Stimulated activated CD4-positive, alpha-beta T cell treated with anti-CD3 and anti-CD28 coated beads, TNF-alpha, amount 100 ng/mL, for 48 hours (primary cell): ENCODE results near the gene PKD1L1.
"Not testable (repeated sequence)": the region's sequence is repeated elsewhere in the genome, so short reads cannot be mapped to it uniquely, and the experiment has no call there.

Experiments
- DNase-seq, 3 donors: peaks; one replicate each; pipeline ENCODE4 v3.0.0-alpha.2; 2020; ENCODE audit warnings: low read depth in 3 of 3

PKD1L1 gene

DNA sequence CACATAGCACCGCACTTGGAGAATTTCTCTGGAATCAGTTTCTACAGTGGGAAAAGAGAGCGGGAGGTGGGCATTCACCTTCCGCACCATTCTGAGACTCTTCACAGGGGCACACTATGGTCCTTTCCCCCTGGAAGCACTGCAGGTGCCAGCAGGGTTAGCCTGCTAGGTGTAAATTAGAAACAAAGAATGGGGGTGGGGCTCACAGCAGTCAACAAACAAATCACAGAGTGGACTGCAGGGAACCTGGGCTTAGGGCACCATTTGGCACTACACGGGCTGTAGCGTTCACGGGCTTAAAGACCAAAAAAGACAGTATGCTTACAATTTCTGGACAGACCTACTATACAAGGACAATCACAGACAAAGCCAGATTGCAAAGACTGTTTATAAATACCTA, 8.0 kb upstream of the PKD1L1 start:
- DNase-seq: no peak

DNA sequence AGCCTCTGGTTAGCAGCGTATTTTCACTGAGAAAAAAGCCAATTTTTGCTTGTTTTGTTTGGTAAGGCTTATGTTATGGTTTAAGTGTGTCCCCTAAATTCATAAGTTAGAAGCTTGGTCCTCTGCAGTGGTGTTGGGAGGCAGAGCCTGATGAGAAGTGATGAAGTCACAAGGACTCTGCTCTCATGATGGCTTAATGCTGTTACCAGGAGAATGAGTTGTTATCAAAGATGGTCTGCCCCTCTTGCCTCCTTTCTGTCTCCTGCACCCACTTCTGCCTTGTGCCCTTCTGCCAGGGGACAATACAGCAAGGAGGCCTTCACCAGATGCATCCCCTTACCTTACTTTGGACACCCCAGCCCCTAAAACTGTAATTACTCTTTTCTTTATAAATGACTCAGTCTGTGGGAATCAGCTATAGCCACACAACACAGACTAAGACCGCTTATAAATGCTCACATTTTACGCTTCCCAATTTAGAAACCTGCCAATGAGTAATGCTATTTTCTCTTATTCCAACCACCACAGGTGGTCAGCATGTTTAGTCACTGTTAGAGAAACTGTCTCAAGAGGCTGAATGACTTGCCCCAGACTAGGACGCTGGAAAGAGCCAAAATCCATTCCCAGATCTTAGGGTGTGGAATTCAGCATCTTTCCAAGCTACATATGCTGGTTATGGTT, 6.1 kb upstream of the PKD1L1 start:
- DNase-seq: no peak

DNA sequence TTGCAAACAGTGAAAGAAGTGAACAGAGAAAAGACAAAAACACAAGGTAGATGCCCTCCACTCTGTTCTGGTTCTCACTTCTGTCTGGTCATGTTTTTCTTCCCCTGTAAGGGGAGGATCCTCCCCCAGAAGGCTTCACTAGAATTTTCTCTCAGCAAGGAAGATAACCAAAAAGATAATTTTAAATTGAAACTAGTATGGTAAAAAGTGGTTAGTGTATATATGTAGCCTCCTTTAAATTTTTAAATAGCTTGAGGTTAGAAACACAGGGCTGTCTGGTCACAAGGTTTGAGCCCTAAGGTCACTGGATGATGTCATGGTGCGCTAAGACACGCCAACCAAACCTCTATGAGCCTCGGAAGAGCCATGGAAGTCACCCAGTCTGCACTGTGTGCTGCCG, 5.6 kb upstream of the PKD1L1 start:
- DNase-seq: no peak

DNA sequence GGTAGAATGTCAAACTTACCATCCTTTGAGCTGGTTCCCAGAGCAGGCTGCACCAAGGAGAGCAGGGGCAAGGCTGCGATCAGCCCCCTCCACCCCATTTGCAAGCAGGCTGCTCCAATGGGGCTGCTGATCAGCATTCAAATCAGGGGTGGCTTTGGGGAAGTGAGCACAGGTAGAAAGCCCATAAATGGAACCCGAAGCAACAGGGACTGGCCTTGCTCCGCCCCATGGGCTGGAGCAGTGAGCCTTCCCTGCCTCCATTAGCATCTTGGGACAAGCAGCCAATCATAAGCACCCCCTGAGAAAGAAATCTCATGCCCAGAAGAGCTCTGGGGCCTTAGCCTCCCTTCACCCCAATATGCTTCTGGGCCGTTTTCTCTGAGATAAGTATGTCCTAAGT, 4.0 kb upstream of the PKD1L1 start:
- DNase-seq: no peak

DNA sequence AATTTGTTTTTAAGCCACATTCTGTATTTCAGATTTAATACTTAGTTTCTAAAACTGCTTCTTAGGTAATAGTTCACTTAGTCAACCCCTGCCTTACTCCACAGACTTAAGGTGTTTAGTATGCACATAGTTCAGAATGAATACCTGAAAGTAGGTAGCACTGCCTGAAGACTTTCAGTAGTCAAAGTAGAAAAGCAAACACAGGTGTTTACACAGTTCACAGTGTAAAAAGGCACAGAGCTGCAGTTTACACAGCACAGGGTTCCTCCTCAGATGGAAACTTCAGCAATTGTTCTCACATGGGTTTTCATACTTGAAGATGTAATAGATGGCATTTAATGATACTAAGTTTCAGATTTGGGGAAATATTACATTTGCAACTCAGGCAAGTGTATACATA, 3.1 kb upstream of the PKD1L1 start:
- DNase-seq: no peak

DNA sequence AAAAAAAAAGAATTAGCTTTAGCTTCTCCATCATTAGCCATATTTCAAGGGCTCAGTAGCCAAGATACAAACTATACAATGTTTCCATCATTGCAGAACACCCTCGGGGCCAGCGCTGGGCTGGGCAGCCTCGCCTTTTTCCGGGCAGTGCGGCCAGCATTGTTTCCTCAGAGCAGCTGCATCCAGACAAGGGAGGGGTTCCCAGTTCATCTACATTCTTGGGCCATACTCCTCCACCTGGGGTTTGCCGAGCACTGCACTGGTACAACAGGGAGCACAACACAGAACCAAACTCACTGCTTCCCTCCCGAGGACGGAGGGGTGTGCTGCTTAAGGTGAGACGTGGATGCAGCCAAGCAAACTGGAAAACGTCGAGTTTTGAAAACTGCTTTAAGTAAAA, 2.4 kb upstream of the PKD1L1 start:
- DNase-seq: no peak

DNA sequence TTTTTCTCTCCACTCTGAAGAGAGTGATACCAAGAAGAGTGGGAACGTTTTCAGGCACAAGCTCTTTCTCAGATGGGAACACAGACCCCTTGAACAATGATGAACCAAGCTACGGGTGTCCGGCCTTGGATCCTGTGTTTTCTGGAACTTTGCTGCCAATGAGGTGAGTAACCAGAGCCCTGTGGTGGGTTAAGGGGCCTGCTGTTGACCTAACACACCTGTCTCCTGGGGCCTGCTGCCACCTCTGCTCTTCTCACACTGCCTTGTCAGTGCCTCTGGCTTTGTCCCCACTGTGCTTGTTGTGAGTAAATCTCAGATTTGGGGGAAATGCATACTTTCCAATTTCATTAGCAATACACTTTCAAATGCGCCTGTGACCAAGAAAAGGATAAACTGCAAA, 1.4 kb upstream of the PKD1L1 start:
- no peak for DNase-seq

DNA sequence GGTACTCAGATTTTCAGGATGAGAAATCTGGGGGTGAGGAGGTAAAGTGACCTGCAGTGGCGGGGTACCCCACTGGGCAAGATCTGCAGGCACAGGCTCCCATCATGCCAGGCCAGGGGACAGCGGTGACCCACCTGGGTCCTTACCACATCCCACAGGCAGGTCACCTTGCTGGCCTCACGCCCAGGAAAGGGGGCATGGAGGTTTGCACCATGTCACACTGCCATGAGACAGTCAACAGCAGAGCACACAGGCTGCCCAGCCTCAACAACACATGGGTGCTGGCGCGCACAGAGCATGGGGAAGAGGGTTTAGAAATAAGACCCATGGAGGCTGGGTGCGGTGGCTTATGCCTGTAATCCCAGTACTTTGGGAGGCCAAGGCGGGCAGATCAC, 914 bp downstream of the PKD1L1 start:
- DNase-seq: no peak

DNA sequence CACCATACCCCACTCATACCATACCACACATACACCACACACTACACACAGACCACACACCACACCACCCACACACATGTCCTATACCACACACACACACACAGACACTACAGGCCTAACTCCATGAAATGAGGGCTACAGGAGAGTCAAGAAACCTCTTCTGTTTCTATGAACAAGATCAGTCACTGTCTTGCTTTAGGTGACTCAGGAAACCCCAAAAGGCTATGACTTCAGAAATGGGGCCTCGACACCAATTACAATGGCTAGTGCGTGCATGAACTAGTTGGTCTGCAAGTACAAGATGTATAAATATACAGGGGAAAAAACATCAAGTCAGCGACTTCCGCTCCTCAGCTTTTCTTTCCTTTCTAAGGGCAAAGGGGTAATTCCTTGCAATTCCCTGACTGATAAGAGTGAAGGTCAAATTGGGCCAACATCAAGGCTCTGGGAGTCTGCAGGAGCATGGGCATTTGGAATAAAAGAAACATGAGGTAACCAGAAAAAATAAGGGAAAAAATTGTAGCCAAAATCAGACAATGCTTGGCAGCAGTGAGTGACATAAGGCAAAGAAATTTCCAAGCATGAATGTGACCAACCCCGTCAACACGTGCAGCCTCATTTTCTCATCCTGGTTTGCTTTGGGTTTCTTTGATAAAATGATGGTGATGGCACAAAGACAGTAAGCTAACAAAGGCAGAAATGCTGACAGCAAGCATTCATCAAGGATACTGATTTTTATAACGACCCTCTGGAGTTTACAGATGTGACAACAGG, 1.5 kb downstream of the PKD1L1 start:
- no peak for DNase-seq

DNA sequence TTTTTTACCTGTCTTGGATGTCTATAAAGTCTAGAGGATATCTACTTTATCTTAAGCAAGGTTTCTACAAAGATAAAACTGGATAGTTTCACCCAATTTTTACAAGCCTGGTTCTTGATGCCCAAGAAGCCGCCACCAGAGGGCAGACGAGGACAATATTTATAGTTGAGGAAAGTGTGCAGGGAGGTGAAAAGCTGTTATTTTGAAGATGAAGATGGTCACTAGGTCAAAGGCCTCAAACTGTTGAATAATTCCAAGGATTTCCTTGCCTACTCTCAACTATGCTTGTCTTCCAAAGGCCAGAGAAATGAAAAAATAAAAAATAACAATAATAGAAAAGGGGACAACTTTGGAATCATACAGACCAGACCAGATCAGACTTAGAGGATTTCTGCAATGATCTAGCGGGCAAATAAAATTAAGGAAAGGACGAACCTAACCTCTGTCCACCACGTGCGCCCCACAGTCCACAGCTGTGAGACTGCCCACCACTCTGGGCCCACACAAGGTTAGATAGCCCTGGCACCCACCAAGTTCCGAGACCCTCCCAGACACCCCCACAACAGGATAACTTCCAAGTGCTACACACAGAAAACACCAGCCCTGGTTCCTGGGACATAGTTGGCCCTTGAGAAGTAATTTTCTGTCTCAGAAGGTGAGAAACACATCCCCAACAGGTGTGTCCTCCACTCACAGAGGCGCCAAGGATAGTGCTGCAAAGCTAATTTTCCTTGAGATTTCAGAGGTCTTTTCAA, 2.8 kb downstream of the PKD1L1 start:
- DNase-seq: peak; percentile 46 to 64 (median 61)

DNA sequence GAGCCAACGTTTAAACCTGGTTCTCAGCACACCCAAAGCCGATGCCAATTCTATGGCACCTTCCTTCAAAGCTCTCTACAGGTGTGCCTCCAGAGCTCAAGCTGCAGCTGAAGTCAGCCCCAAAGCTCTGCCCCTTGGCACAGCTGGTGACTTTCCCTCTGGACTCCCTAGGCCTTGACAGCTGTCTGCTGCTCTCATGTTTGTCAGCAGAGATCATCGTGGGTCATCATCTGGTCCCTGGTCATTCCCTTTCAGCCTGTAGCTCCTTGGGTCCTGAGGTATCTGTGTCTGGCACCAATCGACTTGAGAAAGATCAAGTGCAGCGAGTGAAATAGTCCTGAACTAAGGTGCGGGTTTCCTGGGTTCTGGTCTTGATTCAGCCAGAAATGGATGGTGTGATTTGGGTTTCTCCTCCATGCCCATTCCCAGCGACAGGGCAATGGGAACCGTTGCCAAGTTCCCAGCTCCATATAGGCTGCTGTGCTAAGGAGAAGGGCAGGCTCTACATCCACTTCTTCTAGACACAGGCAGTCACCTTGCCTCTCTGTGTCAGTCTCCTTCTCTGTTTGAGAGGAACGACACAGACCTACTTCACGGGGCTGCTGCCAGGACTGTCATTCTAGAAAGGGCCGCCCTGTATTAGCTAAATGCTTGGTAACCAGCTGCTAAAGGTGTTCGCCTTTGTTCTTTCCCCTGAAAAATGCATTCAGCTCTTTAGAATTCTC, 3.6 kb downstream of the PKD1L1 start:
- DNase-seq: no peak

DNA sequence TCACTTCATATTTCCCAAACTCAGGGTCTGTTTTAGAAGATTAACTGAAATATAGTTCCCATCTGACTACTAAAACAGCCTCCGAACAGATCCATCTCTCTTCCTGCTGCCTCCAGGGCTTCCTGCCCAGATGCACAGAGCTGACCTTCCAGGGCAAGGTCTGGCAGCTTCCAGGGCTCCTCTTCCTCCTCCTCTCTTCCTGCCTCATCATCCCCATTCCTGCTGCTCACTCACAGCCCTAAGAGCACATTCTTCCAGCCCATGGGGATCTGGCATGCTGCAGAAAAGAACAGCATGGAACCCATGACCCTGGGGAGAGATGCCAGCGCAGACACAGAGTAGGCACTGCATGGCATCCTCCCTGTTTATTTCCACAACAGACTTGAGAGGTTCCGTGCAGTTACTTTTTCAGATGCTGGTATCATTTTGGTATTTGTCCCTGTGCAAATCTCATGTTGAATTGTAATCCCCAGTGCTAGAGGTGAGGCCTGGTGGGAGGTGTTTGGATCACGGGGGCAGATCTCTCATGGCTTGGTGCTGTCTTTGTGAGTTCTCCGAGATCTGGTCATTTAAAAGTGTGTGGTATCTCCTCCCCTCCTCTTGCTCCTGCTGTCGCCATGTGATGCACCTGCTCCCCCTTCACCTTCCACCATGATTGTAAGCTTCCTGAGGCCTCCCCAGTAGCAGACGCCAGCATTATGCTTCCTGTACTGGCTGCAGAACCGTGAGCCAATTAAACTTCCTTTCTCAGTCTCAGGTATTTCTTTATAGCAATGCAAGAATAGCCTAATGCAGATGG, 4.4 kb downstream of the PKD1L1 start:
- no peak for DNase-seq

DNA sequence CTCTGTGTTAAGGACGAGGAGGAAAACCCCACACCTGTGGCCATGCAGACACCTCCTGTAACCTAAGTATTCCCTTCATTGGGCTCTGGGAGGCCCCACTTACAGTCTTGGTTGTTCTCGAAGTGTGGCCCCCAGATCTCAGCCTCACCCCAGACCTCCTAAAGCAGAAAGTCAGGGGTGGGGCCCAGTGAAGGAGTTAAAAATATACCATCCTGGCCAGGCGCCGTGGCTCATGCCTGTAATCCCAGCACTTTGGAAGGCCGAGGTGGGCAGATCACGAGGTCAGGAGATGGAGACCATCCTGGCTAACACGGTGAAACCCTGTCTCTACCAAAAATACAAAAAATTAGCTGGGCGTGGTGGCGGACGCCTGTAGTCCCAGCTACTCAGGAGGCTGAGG, 5.6 kb downstream of the PKD1L1 start:
- DNase-seq: not testable (repeated sequence)

DNA sequence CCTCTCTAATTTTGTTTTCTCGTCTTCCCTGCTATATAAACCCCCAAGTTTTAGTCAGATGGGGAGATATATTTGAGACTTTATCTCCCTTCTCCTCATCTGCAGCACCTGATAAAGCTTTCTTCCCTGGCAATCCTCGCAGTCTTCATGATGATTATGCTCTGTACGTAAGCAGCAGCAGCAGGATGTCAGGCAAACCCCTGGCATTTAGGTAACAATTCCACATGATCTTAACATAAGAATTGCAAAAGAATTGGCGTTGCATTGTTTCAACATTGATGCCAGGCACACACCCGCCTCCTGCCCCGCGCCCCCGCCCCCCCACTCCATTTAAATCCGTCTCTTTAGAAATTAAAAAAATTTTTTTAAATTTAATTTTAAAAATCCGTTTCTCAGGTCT, 6.1 kb downstream of the PKD1L1 start:
- no peak for DNase-seq

DNA sequence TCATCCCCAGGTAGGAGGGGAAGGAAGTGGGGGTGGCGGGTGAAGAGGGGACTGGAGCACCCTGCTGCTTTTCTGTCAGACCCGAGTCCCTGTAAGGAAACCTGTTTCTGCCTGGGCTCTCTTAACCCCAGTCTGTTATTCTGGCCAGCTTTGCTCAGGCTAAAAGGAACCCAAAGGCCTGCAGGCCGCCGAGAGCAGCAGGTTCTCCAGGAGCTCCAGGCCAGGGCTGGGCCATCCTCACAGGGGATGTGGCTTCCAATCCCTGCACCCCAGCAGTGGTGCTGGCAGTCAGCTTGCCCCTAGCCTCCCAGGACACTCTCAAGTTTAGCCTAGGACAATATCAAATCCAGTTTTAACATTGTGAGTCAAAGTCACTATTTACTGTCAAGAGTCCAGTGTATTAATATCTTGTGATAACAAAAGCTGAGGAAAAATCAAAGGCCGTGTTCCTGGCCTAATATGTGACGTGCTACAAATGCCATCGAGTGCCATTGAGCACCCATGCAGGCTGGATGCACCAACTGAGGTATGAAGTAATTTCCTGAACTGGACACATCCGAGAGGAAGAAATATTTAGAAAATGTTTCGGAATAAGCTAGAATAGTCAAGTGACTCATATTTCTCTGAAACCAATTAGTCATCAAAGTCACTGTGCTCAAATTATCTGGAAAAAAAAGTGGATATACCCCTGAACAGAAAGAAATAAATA, 7.0 kb downstream of the PKD1L1 start:
- DNase-seq: no peak

DNA sequence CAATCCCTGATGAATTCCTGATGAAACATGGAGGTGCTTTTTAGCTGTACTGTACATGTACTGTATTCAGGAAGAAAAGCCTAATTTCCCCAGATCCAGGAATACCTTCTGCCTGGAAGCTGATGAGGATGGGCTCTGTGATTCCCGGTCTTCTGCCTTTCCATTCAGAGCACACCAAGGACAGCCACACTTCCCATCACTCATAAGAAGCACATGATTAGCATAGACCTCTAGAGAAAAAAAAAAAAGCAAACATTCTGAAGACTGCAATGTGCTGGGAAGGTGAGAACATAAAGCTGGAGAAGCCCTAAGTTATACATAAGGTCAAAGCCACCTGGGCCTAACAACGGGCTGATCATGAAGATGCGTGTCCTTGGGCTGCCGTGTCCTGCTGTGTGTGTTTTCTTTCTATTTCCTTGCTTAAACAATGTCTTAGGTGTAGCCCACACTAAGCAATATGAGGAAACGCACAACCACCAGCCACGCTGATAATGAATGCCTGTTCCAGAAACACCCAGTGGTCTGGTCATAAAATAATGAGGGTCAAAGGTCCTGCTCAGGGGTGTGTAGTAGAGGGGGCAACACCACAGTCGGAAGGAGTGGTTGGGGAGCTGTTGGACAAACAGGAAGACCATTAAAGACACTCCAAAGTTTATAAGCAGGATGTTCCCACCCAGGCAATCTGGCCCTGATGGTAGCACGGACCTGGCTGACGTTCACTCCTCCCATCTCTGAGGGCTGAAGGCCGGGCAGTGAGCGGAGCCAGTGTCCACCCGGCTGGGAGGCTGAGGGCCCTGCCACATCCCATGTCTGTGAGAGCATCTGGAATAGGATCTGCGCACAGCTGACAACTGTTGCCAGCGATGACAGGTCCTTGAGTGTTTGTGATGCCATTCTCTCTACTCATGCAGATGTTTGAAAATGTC, 7.9 kb downstream of the PKD1L1 start:
- DNase-seq: no peak

DNA sequence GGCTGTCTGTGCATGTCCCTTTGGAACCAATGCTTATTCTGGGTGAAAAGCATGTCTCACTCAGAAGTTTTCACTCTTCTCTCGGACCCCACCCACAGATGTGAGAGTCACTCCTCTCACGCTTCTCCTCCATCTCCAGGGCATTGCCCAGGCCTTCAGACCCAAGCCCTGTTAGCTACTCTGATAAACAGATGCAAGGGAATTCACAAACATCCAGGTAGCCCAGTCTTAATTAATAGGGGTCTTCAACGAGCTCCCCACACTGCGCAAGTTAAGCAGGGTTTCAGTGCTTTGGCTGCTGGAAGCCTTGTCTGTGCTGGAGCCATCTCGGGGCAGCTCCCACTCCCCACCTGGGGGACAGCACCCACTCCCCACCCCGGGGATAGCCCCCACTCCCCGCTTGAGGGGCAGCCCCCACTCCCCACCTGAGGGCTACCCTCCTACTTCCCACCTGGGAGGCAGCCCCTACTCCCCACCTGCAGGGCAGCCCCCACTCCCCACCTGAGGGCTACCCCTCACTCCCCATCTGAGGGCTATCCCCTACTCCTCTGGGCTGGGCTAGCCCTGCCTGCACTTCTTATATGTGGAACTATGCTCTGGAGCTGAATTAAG, 8.7 kb downstream of the PKD1L1 start:
- no peak for DNase-seq

DNA sequence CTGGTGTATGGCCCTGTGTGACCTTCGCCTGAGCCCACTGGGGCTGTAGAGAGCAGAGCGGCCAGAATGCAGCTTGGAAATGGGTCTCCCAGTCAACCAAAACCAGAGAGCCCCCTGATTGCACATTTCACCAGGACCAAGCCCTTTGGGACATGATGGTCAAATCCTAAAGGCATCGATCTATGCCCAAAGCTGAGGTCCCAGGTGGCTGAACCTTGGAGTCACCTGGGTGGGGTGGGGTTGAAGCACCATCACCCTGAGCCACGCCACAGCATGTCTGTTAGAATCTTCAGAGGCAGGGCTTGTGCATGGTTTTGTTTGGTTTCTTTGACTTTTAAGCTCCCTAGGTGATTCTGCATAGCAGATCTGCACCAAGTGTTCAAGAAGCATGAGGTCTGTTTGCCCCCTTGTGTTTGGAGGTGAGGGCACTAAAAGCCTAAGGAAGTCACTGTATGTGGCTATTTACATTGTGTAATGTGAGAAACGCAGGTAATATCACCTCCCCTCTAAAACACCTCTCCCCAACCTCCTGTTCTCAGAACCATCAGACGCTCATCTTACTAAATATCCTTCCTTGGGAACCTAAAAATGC, 9.6 kb downstream of the PKD1L1 start:
- DNase-seq: no peak
